ENCODE results near the gene GNAL.

GRCh38 chr18:11728249-11728648, 39.2 kb downstream of the GNAL start:
- TF ChIP-seq, protein P1, sequence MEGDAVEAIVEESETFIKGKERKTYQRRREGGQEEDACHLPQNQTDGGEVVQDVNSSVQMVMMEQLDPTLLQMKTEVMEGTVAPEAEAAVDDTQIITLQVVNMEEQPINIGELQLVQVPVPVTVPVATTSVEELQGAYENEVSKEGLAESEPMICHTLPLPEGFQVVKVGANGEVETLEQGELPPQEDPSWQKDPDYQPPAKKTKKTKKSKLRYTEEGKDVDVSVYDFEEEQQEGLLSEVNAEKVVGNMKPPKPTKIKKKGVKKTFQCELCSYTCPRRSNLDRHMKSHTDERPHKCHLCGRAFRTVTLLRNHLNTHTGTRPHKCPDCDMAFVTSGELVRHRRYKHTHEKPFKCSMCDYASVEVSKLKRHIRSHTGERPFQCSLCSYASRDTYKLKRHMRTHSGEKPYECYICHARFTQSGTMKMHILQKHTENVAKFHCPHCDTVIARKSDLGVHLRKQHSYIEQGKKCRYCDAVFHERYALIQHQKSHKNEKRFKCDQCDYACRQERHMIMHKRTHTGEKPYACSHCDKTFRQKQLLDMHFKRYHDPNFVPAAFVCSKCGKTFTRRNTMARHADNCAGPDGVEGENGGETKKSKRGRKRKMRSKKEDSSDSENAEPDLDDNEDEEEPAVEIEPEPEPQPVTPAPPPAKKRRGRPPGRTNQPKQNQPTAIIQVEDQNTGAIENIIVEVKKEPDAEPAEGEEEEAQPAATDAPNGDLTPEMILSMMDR (IDR thresholded peaks at IDR 0.05), result no peak
- TF ChIP-seq POLR2A (IDR thresholded peaks at IDR 0.05) (no peak), EP300 (IDR thresholded peaks at IDR 0.05) (no peak)
